Inferior parietal cortex (tissue), 1 donor: Measurements from ENCODE around the gene ESRRG.

Experiments
- DNase-seq: peaks from one replicate; pipeline ENCODE4 v3.0.0-alpha.2; 2016; ENCODE audit errors: extremely low spot score

Gene ESRRG

GRCh38 chr1:216627252-216627651 is 96.0 kb downstream of the ESRRG start:
- no peak for DNase-seq

GRCh38 chr1:216626394-216627067 is 96.7 kb downstream of the ESRRG start:
- no peak for DNase-seq

- no peak for DNase-seq
Observed at GRCh38 chr1:216621536-216621935, 101.7 kb downstream of the ESRRG start.

GRCh38 chr1:216617081-216617875 is 106.0 kb downstream of the ESRRG start:
- no peak for DNase-seq

GRCh38 chr1:216616425-216616824 is 106.8 kb downstream of the ESRRG start:
- DNase-seq, result no peak

GRCh38 chr1:216614011-216614934 is 109.0 kb downstream of the ESRRG start:
- DNase-seq, result no peak

GRCh38 chr1:216612291-216612690 is 110.9 kb downstream of the ESRRG start:
- no peak for DNase-seq

- DNase-seq, result no peak
Observed at GRCh38 chr1:216607067-216607697, 116.0 kb downstream of the ESRRG start.

GRCh38 chr1:216606047-216606637 is 117.1 kb downstream of the ESRRG start:
- DNase-seq, result no peak

- no peak for DNase-seq
Observed at GRCh38 chr1:216604771-216605170, 118.5 kb downstream of the ESRRG start.

- DNase-seq, result peak; percentile 81
Observed at GRCh38 chr1:216600730-216601609, 122.3 kb downstream of the ESRRG start.

- DNase-seq, result no peak
Observed at GRCh38 chr1:216599851-216600250, 123.4 kb downstream of the ESRRG start.

- no peak for DNase-seq
Observed at GRCh38 chr1:216598448-216598847, 124.8 kb downstream of the ESRRG start.

- DNase-seq, result no peak
Observed at GRCh38 chr1:216596281-216596862, 126.9 kb downstream of the ESRRG start.

GRCh38 chr1:216587715-216588114 is 135.5 kb downstream of the ESRRG start:
- DNase-seq, result no peak

- no peak for DNase-seq
Observed at GRCh38 chr1:216582151-216582550, 141.1 kb downstream of the ESRRG start.

- no peak for DNase-seq
Observed at GRCh38 chr1:216580538-216581057, 142.6 kb downstream of the ESRRG start.

- DNase-seq, result no peak
Observed at GRCh38 chr1:216576234-216576937, 146.8 kb downstream of the ESRRG start.

GRCh38 chr1:216566641-216567205 is 156.5 kb downstream of the ESRRG start:
- DNase-seq, result no peak
